GM12873 (cell line): ENCODE results near the gene PPM1A.

ENCODE experiments used
- TF ChIP-seq, protein P1 (sequence below): IDR thresholded peaks from 2 replicates; pipeline ENCODE4 v1.5.1; 2012; ENCODE audit warnings: low read depth, mild to moderate bottlenecking, moderate library complexity, low read length, control low read depth; ENCODE audit not compliant: insufficient read depth; ENCODE audit errors: missing control alignments

The PPM1A gene

DNA sequence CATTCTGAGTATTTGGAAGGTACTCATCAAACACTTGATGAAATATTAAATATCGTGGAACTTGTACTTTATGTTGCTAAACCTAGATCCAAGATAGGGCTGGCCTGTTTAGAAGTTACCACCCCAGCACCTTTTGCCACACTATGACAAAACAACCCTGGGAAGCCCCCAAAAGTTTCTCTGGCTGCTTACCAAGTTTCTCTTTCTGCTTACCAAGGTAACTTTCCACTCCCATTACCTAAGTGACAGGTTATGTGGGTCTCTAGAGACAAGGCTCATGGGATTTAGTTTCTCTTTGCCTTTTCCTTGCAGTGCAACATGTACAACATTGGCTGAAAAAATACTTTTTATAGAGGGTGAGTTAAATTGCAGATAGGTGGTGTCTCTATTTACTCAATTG, 28.9 kb upstream of the PPM1A start:
- TF ChIP-seq, protein P1, sequence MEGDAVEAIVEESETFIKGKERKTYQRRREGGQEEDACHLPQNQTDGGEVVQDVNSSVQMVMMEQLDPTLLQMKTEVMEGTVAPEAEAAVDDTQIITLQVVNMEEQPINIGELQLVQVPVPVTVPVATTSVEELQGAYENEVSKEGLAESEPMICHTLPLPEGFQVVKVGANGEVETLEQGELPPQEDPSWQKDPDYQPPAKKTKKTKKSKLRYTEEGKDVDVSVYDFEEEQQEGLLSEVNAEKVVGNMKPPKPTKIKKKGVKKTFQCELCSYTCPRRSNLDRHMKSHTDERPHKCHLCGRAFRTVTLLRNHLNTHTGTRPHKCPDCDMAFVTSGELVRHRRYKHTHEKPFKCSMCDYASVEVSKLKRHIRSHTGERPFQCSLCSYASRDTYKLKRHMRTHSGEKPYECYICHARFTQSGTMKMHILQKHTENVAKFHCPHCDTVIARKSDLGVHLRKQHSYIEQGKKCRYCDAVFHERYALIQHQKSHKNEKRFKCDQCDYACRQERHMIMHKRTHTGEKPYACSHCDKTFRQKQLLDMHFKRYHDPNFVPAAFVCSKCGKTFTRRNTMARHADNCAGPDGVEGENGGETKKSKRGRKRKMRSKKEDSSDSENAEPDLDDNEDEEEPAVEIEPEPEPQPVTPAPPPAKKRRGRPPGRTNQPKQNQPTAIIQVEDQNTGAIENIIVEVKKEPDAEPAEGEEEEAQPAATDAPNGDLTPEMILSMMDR = no peak

DNA sequence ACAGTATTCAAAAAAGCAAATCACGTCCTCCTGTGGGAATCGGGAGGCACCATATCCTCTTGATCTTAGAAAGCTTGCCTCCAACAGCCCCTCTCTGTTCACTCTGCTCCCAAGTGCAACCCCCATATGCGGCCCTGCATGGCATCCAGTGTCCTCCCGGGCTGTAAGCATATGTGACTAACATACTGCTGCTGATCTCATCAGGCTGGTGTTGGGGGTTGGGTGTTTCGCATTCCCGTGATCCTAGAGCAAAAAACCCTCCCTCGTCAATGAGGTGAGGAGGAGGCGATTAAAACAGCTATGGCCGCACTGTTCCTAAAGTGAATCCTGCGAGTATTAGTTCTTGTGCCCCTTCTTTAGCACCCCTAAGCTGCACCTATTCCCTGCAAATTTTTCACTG, 28.1 kb upstream of the PPM1A start:
- TF ChIP-seq, protein P1 = no peak

DNA sequence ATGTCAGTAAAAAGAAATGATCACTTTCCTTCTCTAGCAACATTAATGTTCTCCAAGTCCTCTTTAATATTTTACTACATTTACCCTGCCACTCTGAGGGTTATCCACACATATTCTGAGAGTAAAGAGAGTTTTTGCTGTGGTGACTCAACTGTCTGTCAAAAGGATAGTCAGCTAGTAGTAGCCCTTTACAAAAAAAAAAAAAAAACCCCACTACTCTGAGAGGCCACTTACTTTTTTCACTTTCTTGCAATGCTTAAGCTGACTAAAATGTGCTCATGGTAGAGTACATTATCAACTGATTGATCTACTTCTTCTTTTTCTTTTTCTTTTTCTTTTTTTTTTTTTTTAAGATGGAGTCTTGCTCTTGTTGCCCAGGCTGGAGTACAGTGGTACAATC, 27.6 kb upstream of the PPM1A start:
- TF ChIP-seq, protein P1 = no peak

DNA sequence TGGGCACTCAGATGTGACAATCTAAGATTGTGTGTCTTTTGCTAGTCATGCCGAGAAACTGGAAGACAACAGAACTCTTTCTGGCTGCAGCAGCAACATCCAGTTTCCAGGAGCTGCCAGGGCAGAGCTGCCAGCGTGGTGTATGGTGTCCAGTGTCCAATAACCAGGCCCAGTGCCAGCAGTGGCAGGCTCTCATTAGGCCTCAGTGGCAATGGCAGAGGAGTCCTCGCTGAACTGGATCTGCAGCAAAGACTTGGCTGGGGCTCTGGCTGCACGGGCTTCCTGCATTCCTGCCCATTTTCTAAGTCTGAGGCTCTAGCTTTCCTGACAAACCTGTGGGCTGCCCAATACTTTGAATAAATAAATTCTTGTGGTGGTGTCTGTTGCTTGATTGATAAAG, 26.2 kb upstream of the PPM1A start:
- TF ChIP-seq, protein P1 = no peak

DNA sequence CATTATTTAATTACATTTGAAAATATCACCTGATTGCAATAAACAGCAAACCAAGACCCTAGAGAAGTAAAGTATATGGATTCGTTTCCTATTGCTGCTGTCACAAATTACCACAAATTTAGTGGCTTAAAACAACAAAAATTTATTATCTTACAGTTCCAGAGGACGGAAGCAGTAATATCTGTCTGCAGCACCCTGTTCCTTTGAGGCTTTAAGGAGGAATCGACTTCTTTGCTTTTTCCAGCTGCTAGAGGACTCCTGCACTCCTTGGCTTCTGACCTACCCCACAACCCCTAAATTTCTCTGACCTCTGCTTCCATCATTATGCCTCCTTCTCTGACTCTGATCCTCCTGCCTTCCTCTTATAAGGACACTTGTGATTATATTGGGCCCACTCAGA, 23.8 kb upstream of the PPM1A start:
- TF ChIP-seq, protein P1 = no peak

DNA sequence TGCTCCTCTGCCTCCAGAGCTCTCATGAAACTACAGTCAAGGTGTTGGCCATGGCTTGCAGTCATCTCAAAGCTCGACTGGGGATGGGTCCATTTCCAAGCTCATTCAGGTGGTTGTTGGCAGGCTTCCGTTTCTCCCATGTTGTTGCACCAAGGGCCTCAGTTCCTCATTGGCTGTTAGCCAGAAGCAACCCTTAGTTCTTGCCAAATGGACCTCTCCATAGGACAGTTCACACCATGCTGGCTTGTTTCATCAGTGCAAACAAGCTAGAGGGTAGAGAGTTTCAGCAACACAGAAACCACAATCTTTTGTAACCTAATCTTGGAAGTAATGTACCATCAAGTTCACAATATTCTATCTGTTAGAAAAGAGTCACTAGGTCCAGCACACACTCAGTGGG, 22.7 kb upstream of the PPM1A start:
- TF ChIP-seq, protein P1 = no peak

DNA sequence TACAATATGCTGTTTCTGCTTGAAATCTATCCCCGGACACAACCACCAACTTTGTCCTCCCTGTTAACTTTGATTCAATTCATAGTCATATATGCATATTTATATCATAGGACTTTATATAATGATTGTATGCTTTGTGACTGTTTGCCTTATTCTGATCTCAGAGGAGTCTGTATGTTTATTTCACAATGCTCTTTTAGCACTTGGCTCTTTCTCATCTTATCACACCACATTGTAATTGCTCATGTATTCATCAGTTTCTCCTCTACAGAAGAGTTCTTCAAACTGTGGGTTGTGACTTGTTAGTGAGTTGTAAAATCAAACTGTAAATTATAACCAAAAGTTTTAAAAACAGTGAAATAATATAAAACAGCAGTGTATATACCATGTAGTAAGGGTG, 21.7 kb upstream of the PPM1A start:
- TF ChIP-seq, protein P1 = no peak
